Cerebellar nuclear complex (tissue), 1 donor: ENCODE data around the gene CLP1.
"Not testable (repeated sequence)": the region's sequence is repeated elsewhere in the genome, so short reads cannot be mapped to it uniquely, and the experiment has no call there.

ENCODE experiments used
- DNase-seq, 2 experiments: peaks; one replicate each; lab custom pipeline; 2025; lab: John Stamatoyannopoulos, UW

CLP1 gene

DNA sequence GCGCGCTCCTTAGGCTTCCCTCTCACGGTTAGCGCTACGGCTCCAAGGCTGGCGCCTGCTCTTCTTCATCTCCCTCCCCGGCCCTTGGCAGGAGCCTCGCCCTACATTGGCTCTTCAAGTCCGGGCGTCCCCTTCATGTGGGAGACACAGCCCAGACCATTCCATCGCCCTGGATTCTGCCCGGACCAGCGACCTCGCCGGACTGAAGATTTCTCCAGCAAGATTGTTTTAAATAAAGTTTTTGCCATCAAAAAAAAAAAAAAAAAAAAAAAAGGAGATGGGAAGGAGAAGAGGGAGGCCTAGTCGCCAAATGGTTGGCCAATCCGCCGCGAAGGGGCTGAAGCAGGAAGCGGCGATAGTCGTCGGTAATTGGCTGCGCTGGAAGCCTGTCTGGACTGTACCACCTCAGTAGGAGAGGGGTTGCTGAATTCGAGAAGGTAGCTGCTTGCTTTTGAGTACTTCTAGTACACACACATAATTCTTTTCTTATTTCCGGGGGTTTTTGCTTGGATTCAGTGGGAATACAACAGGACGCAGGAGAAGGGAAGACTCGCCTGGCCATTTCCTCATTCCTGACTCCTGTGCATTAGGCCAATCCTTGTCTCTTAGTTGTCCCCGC, 9.7 kb downstream of the CLP1 start:
- DNase-seq = peak; percentile 87 to 92

DNA sequence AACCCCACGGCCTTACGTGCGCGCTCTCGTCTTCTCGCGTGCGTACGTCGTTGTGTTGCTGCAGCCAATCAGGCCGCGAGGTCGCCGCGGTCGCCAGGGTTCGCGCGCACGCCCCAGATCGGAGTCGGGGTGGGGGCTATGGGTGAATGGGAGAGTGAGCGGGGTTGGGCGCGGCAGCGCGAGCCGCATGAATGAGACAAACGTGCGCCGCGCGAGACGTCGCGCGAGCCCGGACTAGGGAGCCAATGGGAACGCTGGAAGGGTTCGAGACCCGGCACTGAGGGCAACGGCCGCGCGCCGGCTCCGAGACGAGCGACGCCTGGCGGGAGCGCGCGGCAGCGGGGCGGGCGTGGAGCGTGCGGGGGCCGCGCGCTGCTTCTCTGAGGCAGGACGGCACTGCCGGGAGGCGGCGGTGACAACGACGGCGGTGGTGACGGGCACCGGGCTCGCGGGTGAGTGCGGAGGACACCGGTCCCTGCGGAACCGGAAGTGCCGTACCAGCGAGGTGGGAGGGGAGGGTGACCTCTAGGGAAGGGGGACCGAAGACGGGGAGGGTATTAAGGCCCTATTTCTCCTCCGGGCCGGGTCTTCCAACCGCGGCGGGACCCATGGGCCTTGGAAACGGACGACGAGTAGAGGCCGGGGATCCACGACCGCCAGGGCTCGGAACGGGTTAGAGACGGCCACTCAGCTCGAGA, 10.3 kb downstream of the CLP1 start, which contains the start of gene ZDHHC5:
Gene ZDHHC5 (plus strand): TSS at position 379 of the 698 bp plus-strand sequence. CDS start 4,977 bp downstream, outside the sequence.
- peak; percentile 95 to 98 for DNase-seq

DNA sequence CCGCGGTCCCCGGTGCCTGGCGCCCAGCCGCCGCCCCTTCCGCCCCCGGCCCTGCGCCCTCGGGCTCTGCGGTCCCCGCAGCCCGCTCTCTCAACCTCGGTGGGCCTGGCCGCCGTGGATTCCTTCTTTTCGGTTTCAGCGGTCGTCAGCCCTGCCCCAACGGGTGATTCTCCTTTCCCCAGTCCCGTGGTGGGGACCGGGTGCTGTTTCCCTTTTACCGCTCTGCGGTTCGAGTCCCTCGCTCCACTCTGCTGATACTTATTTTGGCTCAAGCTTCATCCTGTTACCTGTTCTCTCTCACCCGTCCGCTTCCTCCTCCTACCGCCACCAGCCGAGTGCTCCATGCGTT, 10.8 kb downstream of the CLP1 start:
- no peak for DNase-seq

DNA sequence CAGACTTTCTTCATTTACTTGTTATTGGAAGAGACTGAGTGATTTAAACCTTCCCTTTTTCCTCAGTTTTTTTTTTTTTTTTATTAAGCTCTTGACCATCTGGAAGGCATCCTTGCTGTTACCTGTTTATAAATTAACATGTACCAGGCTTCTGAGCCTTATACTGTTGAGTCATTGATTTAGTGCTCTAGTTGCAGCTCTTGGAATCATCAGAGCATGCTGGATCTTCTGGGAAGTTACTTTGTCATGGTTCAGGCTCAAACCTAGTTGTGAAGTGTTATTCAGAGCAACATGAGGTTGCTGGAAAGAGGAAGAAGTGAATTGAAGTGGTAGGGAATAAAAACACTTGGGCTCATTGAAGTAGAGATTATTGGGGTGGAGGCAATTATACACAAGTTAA, 16.7 kb downstream of the CLP1 start:
- DNase-seq = no peak

DNA sequence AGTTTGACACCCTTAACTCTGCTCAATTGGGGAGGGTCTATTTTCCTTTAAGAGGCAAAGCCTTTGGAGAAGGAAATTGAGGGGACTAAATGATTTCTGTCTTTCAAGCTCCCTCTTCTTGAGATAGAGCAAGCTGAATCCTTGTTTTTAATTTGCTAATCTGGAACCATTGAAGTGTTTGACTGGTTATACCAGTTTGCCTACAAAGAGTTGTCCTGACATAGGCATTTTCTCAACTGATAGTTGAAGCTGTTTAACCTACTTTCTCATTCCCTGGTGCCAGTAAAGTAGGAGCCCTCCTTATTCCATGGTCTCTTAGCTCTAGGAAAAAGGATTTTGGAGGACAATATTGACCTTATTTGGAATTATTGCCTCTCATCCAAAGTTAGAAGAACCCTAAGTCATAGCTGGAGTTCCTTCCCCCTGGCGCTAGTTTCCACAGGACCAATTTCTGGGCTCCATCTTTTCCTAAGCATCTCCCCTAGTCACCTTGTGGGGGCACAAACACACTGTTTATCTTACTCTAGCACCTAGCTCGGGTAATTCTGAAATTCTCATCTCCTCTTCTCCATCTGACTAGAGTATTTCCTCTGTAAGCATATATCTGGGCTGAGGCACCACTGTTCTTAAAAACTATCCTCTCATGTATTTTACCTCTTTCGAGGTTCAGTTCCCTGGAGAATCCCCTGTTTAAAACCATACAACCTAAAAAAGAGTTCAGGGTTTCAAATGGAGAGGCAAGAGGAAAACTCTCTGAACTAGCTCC, 17.8 kb downstream of the CLP1 start:
- no peak for DNase-seq

DNA sequence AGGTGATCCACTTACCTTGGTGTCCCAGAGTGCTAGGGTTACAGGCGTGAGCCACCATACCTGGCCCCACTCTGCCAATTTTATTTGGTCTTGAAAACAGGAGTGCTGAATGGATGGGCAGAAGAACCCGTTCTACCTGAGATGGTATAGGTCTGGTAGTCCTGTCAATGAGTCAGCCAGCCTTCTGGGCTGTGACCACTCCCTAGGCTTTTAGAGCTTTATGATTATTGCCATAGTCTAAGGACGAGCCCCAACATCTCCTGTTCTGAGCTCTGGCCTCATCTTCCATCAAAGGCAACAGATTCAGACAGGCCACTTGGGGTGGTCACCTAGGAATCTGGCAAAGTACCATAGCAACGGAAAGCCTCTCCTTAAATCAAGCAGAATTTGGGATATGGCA, 21.8 kb downstream of the CLP1 start:
- no peak for DNase-seq

DNA sequence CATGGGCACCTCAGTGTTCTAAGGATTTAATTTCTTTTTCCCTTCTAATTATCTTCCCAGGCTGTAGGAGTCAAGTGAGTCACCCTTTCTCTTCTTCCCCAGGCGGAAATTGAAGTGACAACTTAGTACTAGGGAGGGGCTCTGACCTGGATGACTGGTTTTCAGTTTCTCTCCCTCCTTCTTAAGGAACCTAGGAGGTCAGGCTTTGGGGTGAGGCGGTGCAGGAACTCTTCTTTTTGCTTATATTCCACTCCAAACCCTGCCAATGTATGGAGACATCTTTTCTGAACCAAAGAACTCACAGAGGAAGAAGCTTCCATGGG, 23.0 kb downstream of the CLP1 start:
- DNase-seq = no peak

DNA sequence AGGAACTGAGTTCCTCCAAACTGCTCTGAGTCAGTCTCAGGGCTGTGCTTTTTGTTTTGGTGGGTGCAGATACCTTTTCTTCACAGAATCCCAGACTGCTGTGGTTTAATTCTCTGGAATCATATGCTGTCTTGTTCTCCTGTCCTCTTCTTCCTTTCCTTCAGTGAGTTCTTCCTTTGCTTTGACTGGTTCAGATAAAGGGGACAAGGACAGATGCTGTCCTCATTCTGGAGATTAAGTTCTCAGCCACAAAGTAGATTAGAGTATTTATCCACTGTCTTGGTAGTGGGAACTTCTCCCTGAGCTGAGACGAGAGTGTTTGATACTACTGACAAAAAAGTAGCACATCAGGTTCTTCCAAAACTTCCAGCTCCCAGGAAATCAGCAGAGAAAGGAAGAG, 23.6 kb downstream of the CLP1 start:
- no peak for DNase-seq

DNA sequence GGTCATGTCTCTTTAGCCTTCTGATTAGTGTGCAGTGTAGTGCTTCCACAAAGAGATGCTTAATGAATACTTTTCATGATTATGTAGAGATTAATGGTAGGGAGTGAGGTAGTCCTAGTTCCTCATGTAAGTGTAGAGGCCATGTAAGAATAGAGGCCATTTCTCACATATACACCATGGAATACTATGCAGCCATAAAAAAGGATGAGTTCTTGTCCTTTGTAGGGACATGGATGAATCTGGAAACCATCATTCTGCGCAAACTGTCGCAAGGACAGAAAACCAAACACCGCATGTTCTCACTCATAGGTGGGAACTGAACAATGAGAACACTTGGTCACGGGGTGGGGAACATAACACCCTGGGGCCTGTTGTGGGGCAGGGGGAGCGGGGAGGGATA, 32.9 kb downstream of the CLP1 start:
- not testable (repeated sequence) for DNase-seq

DNA sequence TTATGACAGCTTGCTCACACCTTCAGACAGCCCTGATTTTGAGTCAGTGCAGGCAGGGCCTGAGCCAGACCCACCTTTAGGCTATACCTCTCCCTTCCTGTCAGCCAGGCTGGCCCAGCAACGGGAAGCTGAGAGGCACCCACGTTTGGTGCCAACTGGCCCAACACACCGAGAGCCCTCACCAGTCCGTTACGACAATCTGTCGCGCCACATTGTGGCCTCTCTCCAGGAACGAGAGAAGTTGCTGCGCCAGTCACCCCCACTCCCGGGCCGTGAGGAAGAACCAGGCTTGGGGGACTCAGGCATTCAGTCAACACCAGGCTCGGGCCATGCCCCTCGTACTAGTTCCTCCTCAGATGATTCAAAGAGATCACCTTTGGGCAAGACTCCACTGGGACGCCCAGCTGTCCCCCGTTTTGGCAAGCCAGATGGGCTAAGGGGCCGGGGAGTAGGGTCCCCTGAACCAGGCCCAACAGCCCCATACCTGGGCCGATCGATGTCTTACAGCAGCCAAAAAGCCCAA, 41.3 kb downstream of the CLP1 start:
- no peak for DNase-seq

DNA sequence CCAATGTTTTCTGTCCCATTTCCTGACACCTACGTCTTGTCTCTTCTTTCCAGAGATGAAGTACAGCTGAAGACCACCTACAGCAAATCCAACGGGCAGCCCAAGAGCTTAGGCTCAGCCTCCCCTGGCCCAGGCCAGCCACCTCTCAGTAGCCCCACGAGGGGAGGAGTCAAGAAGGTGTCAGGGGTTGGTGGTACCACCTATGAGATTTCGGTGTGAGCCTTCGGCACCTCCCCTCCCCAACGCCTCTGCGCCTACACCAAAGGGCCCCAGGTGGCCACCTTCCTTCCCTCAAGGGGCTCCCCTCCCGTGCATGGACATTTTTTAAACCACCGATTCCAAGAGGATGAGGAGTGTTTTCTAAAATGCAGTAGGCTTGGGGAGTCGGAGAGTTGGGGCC, 42.3 kb downstream of the CLP1 start:
- no peak for DNase-seq

DNA sequence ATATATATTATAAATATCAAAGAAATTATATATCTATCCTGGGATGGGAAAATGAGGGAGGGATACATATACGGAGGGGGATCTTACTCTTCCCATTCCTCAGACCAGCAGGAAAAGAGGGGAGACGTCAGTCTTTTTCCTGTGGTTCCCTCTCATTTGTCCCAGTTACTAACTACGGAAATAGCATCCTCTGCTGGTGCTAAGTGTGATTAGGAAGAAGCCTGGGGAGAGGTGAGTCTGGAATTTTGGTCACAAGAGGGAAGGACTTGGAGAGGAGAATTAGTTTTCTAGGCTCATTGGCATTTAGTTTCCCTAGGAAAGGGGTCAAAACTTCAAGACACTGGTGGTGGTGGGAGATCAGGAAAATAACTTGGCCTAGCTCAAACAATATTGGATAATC, 42.9 kb downstream of the CLP1 start:
- DNase-seq = no peak

DNA sequence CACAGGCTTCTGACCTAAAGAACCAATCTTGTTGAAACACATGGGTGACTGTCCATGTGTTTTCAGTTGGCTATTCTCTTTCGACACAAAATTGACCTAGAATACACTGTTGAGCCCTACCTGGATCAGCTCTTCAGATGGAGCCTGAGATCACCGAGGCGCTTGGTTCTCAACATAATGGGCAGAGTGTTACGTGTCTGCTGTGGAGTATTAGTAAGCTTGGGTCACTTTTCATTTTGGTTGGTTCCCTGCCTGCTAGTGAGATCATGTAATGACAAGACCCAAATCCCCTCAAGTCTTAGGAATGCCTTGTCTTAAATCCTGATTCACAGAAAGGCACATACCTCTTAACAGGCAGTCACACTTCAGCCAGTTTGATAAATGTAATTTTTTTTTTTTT, 45.8 kb downstream of the CLP1 start:
- DNase-seq = no peak

DNA sequence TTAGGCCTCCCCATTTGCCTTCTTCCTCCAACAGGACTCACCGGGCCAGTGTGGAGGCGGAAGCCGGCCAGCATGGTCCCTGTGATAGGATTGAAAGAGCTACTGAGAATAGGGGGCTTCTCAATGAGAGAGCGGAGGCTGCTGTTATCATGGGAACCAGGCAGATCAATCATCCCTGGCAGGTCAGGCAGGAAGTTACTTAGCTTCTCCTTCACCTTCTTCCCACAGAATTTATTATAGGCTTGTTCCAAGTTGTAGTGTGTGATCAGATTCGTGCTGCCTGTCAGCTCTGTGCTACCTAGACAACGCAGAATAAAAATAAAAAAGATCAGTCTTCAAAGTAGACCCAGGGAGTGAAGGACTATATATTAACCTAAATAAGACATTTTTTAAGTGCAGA, 47.4 kb downstream of the CLP1 start:
- DNase-seq = no peak

DNA sequence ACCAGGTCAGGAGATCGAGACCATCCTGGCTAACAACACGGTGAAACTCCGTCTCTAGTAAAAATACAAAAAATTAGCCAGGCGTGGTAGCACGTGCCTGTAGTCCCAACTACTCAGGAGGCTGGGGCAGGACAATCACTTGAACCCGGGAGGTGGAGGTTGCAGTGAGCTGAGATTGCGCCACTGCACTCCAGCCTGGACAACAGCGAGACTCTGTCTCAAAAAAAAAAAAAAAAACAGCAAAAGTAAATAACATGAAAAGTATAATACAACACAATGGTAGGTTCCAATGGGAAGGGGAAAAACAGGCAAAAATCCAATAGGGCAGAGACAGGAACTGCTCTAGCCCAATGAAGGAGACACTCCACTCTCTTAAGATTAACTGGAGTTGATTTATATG, 47.9 kb downstream of the CLP1 start:
- DNase-seq = not testable (repeated sequence)

DNA sequence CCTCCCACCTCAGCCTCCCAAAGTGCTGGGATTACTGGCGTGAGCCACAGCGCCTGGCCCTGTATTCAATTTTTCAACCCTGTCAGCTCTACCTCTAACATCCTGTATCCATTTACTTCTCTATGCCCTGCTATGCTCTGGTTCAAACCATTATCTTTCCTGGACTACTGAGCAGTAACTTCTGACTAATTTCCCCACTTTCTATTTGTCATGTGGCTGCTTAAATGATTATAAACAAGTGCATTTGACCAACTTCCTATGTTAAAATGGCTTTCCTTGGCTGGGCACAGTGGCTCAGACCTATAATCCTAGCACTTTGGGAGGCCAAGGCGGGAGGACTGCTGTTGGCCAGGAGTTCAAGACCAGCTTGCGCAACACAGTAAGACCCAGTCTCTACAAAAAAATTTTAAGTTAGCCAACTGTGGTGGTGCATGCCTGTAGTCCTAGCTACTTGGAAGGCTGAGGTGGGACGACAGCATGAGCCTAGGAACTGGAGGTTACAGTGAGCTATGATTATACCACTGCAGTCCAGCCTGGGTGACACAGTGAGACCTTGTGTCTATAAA, 52.3 kb downstream of the CLP1 start:
- no peak for DNase-seq
